ENCODE measurements around the gene CLDN2.
A peak's percentile ranks its signal among the peaks of the same experiment; 100 is the strongest.
"Not testable (repeated sequence)": the region's sequence is repeated elsewhere in the genome, so short reads cannot be mapped to it uniquely, and the experiment has no call there.

CLDN2 gene, protein sequence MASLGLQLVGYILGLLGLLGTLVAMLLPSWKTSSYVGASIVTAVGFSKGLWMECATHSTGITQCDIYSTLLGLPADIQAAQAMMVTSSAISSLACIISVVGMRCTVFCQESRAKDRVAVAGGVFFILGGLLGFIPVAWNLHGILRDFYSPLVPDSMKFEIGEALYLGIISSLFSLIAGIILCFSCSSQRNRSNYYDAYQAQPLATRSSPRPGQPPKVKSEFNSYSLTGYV

DNA sequence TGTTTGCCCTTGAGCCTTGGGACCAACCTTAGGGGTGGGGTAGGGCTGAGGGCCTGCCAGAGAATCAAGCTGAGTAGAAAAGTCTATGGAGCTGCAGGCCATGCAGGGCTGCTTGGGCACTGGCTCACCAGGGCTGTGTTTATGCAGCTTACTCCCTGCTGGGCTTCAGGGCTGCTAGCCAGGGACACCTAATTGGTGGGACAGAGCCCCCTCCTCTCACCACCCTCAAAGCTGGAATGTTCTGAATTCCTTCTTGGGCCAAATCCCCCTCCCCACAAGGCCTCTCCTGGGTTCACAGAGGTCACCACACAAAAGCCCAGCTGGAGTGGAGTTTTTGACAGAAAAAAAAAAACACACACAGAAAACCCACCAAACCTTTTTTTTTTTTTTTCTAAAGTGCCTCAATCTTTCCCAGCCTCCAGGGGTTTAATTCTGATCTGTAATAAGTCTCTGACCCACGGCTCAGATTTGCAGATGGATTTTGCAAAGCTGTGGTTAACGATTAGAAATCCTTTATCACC is at the start of gene CLDN2:
Gene CLDN2, plus strand, starts transcription at position 471 of the 521 bp plus-strand sequence. CDS start 7,827 bp downstream, outside the sequence.
- no peak for DNase-seq (ENCODE audit: low spot score)

DNA sequence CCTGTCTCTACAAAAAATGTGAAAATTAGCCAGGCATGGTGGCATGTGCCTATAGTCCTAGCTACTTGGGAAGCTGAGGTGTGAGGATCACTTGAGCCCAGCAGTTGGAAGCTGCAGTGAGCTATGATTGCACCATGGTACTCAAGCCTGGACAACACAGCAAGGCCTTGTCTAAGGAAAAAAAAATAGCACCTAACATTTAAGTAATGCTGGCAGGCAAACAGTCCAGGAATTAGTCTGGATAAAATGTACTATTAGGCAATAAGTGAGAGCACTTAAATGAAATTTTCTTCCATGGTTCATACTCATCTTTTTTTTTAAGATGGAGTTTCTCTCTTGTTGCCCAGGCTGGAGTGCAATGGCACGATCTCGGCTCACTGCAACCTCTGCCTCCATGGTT is 47.4 kb upstream of the CLDN2 start:
- DNase-seq (ENCODE audit: low spot score): not testable (repeated sequence)

DNA sequence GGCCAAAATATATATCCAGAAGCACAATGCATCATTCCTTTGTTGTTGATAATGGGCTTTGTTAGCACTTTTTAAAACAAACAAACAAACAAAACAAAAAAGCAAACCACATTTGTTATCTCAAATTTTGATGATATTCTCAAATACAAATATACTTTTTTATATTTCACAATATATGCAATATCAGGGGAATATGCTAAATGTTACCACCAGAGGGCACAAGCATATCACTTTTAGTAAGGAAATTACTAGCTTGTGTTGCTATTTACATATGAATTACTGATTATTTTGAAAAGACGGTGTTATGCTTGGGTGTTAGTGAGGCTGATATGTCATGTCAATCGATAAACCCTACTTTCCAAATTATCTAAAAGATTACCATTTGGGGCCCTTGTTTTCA is 46.1 kb upstream of the CLDN2 start:
- peak; percentile 5 for DNase-seq (ENCODE audit: low spot score)

DNA sequence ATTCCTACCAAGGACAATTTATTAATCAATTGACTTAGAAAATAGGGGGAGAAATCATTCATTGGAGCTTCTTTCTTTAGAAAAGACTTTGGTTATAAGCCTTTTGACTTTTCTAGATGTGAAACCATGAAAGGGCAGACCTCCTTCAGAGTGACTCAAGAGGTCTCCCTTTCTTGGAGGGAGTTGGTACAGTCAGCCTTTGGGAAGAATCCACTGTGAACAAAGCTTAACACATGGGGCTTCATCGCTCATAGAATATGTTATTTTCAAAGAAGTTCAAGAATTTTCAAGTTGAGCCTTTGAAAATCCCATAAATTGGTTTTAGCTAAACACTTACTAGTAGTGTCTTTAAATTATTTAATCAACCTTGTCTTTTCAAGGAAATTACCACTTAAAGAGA is 45.1 kb upstream of the CLDN2 start:
- no peak for DNase-seq (ENCODE audit: low spot score)

DNA sequence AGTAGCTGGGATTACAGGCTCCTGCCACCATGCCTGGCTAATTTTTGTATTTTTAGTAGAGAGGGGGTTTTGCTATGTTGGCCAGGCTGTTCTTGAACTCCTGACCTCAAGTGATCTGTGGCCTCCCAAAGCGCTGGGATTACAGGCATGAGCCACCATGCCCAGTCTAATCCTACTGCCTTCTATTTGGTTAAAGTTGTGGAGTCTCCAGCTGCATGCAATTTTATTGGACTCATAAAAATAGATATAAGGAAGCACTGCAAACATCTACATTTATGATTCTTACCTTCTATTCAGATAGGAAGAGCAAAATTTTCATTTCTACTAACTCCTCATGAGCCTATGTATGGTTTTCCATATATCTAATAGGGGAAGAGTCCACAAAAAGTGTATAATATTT is 30.7 kb upstream of the CLDN2 start:
- DNase-seq (ENCODE audit: low spot score): no peak

DNA sequence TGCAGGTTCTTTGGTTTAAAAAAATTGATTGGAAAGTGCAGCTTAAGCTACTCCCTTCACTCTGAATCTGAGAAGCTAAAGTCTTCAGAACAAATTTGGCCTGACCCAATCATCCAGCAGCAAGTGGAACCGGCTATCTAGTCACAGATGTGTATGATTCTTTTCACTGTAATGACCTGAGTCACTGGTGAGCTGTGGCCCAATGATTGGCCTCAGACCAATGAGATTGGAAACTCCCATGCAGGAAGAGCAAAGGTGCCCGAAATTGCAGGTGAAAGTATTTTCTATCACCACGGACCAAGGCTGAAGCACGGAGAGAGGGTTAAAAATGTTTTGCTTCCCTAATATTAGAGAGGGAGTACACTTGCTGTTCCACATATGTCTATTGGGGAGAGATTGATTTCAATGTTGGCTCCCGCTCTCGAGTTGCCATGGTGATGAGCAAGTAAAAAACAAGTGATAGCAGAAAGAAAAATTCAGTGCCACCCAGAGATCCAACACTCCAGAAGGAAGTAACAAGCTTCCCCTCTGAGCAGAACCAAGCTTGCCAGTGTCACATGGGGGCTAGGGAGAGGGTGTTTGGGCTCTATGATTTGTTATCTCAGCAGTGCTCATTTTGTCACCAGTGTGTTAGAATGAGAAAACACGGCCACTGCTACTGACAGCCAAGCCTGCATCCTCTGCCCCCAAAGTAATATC is 28.3 kb upstream of the CLDN2 start:
- no peak for DNase-seq (ENCODE audit: low spot score)

DNA sequence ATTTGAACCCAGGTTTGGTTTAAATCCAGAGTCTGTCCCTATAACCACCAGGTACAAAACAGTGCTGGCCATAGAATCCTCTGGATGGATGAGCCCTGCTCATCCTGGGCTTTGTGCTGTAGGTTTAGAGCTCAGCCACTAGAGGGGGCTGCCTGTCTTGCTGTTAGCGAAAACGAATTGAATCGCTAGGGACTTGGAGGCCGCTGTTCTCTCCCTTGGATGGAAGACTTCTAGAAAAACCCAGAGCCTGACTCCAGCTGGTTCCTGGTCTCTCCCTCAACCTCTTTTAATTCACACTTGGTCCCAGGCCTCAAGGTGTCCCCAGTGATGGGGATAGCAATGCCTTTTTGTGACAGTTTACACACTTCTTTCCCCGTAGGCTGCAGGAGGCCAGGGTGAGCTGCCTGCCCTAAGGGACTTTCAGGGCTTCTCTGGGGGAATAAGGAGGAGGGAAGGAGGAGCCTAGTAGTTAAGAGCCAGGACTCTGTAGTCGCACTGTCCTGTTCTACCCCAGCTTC is 25.8 kb upstream of the CLDN2 start:
- DNase-seq (ENCODE audit: low spot score): peak; percentile 52

DNA sequence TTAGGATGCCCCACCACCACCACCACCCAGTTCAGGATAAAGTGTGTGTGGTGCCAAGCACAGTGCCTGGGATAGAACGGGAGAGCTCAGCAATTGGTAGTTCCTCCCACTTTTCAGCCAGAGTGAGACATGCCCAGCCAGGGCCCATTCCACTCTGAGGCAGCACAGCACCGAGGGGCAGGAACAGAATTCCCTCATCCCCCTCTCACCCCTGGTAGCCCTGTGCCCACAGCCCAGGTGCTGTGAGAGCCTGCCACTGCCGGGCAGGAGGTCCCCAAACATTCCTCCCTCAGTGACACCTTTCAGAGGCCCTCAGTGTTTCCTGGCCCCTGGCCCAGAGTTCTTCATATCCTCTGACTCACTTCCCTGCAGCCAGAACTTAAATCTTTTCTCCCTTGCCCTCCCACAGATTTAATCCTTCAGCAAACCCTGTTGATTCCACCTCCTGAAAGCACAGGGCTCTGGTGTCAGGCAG is 25.2 kb upstream of the CLDN2 start:
- DNase-seq (ENCODE audit: low spot score): no peak

DNA sequence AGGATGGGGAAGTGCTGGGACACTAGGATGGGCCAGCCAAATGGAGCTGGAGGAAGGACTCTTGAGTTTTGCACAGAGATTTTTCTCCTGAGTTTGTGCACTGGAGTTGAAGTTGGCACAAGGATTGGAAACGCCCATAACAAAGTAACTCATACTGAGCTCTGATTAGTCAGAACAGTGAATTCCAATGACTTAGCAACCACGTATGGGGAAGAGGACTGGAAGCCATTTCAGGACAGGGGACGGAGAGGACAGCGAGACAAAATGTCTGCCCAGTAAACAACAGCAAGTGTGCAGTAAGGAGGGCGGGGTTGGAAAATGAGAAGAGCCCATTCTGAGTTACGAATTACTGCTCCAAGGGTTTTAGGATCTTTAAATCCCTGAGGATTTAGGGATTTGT is 22.9 kb upstream of the CLDN2 start:
- no peak for DNase-seq (ENCODE audit: low spot score)

DNA sequence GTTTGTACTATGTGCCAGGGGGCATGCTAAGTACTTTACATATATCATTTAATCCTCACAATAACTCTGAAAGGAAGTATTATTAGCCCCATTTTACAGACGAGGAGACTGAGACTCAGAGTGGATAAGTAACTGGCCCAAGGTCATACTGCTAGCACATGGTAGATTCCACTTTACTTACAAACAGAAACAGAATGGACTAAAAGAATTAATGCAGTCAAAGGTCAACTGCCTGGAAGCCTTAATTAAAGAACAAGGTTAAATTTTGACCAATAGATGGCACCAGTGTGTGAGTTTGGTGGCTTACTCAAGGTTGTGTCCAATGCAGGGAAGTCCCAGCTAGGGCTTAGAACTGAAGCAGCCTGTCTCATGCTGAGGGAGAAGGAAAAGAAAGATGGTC is 21.7 kb upstream of the CLDN2 start:
- DNase-seq (ENCODE audit: low spot score): peak; percentile 25

DNA sequence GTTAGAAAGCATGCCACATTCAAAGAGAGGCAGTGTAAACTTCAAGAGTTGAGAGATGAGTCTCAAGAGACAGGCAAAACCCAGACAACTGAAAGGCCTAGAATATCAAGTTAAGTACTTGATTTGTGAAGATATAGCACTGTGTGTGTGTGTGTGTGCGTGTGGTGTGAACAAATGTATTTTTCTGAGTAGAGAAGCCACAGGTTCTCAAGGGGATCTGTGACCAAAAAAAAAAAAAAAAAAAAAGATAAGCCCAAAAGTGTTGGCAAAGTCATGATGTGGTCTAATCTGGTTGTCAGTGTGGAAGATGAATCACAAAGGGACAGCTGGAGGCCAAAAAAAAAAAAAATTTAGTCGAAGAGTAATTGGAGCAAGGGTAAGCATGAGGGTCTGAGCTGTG is 20.9 kb upstream of the CLDN2 start:
- DNase-seq (ENCODE audit: low spot score): no peak

DNA sequence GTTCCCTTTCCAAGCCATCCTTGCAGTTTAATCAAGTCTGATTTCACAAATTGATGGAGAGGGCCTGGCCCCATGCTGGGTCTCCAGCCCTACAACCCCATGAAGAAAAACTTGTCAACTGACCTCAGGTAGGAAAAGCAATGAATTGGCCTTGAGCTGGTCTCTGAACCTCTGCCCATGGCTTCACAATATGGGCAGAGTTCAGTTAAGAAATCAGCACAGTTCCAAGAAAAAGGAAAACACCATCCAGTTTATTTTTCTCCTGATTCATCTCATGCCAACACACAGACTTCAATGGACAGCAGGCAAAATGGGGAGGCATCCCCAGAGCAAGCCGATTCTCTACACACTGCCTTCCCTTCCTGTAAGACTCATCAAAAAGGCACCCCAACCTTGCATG is 20.4 kb upstream of the CLDN2 start:
- no peak for DNase-seq (ENCODE audit: low spot score)

DNA sequence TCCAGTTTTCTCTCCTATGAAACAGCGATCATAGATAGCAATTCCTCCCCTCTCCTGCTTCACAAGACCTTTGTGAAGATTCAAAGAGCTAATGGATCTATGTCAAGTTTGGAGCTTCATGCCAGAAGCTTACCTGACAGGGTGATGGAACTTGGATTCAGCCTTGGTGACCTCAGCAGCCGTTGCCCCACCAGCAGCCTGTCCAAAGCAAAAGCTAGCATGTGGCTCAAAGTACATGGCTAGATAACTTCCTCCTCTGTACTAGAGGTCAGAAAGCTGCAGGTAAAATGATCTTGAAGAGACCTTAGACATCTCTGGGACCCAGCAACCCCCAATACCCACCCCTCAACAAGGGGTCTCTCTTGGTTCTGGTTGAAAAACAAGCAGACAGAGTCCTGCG is 18.9 kb upstream of the CLDN2 start:
- DNase-seq (ENCODE audit: low spot score): no peak

DNA sequence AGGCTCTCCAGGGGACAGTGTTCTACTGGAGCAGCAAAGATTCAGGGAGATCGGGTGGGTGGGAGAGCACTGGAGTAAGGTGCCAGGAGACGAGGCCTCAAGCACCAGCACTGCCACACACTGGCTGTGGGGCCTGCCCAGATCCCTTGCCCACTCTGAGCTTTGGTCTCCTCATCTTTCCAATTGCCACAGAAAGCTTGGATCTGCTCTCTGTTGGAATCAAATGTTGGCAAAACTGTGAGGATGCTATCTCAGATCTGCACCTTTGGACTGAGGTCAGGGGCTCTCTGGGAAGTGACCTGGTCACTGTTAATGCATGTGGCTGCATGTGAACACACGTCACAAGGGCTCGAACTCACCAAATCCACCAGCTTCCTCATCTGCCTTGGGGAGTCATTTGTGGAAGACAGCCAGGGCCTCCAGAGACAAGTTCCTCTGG is 18.4 kb upstream of the CLDN2 start:
- no peak for DNase-seq (ENCODE audit: low spot score)

DNA sequence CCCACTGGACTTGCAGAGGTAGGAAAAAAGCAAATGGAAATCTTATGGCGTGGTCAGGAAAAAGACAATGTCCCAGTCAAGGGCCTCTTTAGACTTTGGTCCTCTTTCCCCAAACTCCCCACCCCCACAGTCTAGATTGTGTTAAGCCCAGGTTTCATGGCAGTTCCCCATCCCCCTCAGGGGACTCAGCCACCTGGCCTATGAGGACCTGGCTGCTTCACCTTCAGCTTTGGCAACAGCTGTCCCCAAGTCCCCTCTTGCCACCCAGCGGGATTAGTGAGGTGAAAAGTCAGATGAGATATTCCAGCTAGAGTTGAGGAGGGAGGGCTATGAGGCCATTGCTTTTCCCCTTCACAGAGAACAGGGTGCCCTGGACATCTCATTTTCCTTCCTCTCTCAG is 17.5 kb upstream of the CLDN2 start:
- no peak for DNase-seq (ENCODE audit: low spot score)

DNA sequence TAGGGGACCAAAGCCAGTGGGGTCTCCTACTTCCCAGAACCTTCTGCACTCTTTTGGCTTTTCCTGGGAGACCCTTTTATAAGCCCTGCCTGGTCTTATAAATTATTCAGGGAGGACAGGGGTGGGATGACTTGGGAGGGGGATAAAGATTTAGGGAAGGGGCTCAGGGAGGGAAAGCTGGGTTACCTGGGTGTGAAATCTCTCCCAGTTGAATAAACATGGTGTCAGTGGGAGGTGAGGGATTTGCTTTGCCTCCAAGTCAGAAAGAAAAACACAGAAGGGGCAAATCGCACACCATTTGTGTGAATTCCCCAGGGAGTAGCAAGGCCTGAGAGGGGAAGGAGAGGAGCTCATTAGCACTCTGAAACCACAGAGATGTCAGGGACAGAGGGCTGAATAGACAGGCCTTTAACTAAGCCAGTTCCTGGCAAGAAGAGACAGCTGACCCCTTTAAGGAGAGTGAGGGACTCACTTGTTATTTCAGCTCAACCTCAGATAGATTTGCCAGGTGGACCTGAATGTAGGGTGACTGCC is 16.8 kb upstream of the CLDN2 start, which contains the start of gene RIPPLY1:
Gene RIPPLY1, minus strand, starts transcription at position 51 of the 534 bp plus-strand sequence. CDS start 54 bp downstream, outside the sequence.
- no peak for DNase-seq (ENCODE audit: low spot score)

DNA sequence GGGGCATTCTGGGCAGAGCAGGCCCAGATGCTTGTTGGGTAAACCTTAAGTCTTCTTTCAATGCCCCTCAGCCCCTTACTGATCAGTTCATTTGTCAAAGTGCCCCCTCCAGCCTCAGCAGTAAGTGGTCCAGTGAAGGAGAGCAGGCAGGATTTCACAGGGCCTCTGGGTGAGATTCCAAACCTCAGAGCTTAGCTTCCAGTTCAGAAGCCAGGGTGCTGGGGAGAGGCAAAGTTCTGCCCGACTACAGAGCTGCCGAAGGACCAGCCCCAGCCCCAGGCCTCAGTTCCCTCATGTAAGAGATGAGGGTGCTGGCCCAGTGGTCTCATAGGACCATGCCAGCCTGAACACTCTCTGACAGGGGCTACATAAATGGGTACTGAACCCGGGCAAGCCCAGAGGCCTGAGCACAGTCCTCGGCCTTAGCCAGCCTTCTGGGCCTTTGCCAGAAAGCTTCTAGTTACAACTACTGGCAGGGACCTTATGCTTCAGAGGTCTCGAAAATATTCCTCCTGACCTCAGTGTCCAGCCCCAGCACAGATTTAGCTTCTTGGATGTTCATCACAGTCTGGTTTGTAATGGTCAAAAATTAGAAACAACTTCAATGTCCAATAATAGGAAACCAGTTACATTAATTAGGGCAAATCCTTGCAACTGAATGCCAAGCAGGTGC is 16.2 kb upstream of the CLDN2 start:
- no peak for DNase-seq (ENCODE audit: low spot score)

DNA sequence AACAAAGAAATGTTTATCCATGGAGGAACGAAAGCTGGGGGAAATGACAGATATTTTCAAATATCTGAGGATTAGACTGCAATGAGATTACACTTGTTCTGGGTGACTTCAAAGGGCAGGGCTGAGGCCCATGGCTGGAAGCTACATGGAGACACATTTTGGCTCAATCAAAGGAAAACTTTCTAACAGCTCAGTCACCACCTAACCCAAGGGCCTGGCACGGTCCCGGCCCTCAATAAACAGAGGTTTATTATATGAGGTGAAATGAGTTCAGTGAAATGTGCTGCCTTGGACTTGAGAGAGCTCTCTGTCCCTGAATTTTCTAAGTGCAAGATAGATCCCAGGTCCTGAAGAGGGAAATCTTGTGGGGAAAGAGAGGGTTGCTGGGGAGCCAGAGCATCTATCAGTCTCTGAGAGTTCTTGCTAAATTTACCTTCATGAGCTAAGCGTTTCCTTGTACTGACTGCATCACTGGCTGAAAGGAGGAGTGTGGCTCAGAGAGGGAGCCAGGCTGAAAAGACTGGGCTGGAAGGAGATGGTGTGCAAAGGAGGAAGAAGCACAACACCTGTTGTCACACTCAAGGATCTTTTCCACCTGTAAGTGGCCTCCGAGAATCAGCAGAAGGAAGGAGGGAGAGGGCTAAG is 15.0 kb upstream of the CLDN2 start:
- no peak for DNase-seq (ENCODE audit: low spot score)

DNA sequence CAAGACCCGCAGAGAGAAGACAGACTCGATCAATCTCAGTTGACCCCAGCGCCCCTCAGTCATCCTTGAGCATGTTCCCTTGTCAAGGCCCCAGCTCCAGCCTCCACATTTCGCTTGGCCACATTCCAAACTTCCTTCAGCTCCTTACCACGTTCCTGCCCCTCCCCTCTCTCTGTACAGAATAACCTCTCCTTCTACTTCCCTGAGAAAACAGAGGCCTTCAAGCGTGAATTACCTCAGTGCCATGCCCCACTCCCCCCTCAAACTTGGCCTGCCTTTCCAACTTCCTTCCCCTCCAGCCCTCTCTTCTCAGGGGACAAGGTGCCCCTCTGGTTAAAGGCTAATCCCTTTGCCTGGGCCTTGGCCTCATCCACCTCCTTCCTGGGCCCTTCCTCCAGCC is 13.8 kb upstream of the CLDN2 start:
- DNase-seq (ENCODE audit: low spot score): no peak

DNA sequence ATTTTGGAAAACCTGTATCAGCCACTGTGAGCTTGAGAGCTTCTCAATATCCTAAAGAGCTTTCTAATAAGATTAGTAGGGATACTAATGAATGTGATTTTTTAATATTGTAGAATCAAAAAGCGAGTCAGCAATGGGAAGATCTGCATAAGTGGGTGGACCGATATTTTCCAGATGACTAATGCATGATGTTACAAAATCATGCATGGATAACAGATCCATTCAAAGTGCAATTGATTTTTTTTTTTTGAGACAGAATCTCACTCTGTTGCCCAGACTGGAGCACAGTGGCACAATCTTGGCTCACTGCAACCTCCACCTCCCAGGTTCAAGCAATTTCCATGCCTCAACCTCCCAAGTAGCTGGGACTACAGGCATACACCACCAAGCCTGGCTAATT is 7.3 kb upstream of the CLDN2 start:
- DNase-seq (ENCODE audit: low spot score): no peak

DNA sequence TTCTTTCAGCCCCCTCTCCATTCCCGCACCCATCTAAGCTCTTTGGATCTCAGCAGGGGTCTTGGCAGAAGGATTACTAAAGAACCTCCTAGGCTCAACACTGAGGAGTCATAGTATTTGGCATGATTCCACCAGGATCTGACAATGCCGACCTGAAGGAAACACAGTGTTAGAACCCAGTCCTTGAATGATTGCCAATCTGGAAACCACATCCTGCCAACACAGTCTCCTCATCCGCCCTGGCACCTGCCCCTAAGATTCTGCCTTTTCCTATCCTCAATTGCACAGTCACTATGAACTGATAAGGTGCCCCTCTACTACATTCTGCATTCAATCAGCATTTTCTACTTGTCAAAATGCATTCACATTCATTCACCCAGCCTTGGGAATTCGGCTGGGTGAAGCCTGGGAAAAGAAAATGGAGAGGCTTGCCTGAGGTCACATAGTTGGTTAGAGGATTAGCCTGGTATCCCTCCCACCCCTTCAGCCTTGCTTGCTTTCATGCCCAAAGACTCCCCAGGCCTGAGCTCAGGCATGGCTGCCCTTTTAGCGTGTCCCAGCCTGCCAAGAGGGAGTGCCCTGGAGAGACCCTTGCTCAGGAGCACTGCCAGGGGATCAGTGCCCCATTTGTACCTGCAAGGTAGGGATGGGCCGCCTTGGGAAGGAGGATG is 2.2 kb upstream of the CLDN2 start:
- no peak for DNase-seq (ENCODE audit: low spot score)

Data from cerebellar cortex (tissue), 1 donor.